HG03571 (cell line): ENCODE measurements around the gene DYNC1I1.

Experiments used
- ATAC-seq: cut with Tn5 transposase; IDR thresholded peaks from one replicate; pipeline ENCODE4 v1.9.1; 2021; ENCODE audit not compliant: unreplicated experiment

Gene DYNC1I1

GRCh38 chr7:96122746-96123145 is 350.4 kb downstream of the DYNC1I1 start:
- ATAC-seq: no peak

DNA sequence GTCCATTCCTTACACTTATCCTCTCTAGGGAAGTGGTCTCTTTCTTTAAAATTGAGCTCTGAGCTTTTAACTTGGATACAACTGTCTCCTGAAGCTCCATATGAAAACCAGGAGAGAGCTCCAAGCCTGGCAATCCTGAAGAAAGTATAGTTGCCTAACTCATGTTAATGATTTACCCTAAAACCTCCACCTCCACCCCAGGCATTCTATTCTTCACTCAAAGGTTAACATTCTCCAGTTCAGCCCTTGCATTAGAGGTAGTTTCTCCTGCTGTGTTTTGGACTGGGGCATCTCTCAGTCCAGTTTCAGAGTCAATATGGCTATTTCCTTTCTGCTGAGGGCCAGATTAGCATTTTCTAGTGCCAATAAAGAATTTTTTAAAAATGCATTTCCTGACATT is 354.0 kb downstream of the DYNC1I1 start:
- ATAC-seq: no peak

DNA sequence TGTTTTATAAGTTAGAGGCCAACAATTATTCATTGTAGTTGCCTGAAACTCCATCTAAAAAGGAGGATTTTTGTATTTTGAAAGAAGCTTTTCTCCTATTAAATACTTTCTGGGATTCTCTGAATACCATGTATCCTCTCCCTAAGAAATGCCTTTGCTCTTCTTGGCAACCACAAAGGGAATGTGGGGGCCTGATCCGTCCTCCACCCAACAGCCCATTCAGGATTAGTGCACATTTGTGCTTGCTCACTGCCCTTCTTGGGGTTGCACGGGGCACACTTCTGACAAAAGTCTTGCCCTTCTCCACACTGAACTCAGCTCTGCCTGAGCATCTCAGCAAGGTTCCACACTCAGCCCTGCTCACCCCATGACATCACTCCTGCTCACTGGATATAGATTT is 355.4 kb downstream of the DYNC1I1 start:
- no peak for ATAC-seq

DNA sequence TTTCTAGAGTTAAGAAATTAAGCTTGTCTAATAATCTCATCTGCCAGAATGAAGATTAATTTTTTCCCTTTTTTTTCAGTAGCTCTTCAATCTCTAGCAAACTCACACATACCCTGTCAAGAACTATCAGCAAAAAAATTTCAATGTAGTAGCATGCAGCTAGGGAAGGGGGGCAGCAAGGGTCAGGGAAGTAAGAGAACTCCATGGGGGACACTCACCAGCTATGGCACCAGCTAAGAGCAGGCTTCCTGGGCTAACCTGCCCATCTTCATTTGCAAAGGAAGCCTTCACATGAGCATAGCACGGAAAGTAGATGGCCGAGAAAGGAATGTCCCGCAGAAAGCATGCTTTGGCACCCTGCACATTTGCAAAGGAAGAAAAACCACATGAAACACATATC is 359.2 kb downstream of the DYNC1I1 start:
- no peak for ATAC-seq

DNA sequence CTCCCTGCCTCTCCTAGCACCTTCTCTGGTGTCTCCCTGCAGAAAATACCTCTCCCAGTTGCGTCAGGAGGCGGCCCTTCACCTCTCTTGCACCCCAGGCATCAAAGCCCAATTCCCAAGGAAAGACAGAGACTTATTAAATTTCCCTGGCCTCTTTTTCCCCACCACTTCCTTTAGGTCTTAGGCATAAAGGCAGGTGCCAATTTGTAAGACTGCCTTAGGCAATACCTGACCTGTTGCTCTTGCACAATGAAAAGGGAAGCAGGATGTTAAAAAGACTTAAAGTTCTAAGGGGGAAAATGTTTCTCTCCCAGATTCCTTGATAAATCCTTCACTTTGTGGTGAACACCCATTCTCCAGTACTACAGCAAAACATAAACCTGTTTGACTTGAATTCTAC is 362.9 kb downstream of the DYNC1I1 start:
- ATAC-seq: no peak

- ATAC-seq: no peak
Measured at GRCh38 chr7:96136600-96137239, 364.4 kb downstream of the DYNC1I1 start.

DNA sequence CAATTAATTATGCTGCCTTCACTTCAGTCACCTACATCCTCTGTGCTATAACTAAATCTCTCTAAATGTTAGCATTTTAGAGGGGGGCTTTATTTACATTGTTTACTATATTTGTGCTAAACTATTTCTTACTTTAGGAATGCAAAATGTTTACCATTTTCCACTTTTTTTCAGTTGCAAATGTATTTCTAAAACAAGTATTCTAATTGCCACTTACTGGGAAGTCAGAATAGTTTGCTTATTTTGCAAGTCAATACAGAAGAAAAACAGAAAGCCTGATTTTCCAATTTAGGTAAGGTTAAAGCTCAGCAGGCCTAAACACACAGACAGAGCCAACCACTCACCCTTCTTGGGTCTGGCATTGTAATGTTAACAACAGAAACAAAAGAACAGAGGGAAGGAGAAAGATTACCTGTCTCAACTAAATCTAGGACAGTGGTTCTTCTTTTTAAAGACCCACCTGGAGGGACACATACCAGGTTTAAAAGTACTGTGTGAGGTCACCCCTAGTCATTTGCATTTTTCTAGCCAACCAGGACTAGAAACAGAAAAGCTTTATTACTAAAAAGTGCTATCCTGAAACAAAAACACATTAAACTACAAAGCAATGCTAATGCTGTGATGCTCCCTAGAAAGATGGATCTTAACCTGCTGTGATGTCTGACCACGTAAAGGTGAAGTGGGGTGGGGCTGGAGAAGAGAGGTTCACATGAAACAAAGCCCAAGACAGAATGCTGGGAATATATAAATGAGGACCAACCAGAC is 371.3 kb downstream of the DYNC1I1 start:
- no peak for ATAC-seq

- no peak for ATAC-seq
Measured at GRCh38 chr7:96144260-96144526, 371.8 kb downstream of the DYNC1I1 start.
